Hypothalamus (tissue), 51 donors: Measurements from ENCODE around the gene AIRE.
"Not testable (repeated sequence)": the region's sequence is repeated elsewhere in the genome, so short reads cannot be mapped to it uniquely, and the experiment has no call there.

Experiments used
- DNase-seq, 51 donors: peaks; one replicate each; lab custom pipeline; 2025; lab: John Stamatoyannopoulos, UW

AIRE gene

DNA sequence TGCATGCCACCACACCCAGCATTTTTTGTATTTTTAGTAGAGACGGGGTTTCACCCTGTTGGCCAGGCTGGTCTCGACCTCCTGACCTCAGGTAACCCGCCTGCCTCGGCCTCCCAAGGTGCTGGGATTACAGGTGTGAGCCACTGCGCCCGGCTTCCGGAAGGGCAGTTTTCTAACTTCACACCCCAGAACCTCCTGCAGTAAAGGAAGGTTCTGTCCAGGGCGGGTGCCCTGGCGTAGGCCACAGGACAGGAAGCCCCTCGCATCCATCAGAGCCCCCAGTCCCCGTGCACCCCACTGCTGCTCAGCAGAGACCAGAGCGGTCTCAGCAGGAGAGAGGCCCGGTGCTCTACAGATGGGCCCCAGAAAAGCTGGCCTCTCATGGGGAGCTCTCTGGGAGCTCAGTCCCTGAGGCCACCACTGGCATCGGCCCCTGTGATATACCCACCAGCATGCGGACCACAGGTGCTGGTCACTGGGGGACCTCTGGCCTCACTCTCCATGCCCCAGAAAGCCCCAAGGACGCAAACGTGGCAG, 19.9 kb upstream of the AIRE start:
- no peak for DNase-seq

DNA sequence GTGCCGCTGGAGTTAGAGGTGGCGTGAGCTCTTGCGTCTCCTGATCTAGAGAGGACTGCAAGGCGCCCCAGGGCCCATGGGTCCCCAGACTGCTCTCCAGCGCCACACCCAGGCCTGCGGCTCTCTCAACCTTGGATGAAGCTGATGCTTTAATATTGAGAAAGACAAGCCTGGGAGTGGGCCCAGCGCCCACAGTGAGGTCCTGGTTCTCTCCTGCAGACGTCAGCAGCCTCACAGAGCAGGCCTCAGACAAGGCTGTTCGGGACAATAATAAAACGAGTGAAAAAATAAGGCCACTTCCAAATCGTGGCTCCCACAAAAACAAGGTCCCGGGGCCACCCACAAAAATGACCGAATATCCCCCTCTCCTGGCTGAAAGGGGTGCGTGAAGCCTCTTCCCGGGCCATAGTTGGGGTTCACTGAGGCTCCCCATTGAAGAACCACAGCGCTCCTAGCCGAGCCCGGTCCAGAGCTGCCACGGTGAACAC, 18.0 kb upstream of the AIRE start:
- DNase-seq = peak in 5 of 51 donors; percentile 5 to 28 (median 9)

DNA sequence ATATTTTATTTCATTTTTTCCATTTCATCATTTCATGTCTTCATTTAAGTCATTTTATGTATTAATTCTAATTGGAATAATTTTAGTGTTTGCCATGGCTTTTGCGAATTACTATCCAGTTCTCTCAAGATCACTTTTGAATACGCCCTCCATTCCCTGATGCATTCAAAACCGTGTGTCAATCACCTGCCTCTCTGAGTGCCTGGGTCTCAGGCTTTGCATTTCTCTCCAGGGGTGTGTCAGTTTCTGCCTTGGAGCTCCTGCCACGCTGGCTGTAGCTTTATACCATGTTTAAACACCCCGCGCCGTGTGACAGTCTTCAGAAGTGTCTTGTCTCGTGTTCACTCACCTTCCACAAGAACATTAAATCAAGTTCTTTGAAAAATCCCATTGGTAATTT, 16.6 kb upstream of the AIRE start:
- no peak for DNase-seq

DNA sequence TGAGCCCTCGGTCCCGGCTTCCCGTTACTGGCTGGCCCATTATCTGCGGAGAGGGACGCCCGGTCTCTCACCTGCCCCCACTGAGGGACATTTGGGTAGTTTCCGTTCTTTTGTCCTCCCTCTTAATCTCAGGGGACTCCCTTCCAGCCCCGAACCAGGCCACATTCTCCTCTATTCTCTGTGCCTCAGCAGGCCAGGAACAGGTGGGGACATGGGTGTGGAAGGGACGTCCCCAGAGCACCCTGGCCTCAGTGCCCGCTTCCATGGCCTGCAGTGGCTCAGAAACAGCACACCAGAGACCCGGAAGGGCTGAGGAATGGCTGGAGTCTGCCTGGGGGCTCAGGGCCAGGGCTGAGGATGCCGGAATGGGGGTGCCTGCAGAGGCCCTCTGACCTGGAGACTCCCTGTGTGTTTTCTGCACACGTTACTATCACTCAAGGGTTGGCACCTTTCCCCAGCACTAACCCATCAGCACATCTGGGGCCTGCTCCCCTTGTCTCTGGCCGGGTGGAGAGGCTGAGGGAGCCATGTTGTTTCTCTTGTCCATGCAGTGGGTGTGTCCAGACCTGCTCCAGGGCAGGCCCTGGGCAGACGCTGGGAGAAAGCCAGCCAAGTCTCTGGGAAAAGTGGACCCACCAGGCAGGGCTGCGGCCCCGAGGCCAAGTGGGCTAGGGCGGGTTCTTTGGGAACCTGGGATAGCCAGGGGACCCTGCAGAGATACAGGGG, 14.0 kb upstream of the AIRE start:
- DNase-seq = no peak

DNA sequence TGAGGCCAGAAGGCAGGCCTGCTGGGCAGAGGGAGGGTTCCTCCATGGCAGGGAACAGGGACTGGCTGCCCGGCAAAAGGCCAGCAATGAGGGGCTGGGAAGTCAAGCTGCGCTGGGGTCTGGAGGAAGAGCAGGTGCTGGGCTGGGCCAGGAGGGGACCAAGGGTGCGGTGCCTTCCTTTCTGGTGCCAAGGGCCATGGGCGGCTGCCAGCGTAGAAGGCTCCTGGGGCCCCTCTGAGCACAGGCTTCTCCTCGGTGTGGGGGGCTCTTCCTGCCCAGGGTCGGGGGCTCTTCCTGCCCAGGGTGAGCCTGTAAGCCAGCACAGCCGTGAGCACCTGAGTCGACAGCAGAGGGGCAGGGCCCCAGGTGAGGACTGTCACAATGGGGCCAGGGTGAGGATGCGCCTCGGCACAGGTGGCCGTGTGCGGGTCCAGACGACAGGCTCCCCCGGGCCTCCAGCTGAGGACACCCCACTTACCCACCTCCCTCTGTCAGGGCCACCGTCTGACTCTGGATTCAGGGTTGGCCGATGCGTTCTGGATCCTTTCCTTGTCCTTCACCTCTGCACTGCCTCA, 13.3 kb upstream of the AIRE start:
- no peak for DNase-seq

DNA sequence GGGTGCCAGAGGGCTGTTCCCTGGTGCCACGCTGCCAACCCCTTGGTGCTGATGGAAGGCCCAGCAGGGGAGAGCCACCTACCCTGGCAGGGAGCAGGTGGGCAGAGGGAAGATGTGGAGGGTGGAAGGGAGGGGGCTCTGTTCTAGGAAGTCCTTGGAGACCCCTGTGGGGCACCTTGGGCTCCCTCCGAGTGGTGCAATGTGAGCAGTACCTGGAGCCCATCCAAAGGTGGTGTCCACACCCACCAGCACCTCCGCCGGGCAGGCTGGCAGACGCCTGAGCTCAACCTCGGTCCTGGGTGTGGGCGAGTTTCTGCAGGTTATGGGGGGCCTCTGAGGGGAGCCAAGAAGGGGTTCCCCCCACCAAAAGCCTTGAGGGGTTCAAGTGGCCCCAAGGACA, 12.6 kb upstream of the AIRE start:
- DNase-seq = no peak

DNA sequence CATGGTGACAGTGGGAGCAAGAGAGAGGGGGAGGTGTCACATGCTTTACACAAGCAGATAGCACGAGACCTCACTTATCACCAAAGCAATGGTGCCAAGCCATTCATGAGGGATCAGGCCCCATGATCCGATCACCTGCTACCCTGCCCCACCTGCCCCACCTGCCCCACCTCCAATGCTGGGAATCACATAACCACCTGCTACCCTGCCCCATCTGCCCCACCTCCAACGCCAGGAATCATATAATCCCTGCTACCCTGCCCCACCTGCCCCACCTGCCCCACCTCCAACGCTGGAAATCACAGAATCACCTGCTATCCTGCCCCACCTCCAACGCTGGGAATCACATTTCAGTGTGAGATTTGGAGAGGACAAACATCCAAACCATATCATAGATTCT, 10.6 kb upstream of the AIRE start:
- DNase-seq = no peak

DNA sequence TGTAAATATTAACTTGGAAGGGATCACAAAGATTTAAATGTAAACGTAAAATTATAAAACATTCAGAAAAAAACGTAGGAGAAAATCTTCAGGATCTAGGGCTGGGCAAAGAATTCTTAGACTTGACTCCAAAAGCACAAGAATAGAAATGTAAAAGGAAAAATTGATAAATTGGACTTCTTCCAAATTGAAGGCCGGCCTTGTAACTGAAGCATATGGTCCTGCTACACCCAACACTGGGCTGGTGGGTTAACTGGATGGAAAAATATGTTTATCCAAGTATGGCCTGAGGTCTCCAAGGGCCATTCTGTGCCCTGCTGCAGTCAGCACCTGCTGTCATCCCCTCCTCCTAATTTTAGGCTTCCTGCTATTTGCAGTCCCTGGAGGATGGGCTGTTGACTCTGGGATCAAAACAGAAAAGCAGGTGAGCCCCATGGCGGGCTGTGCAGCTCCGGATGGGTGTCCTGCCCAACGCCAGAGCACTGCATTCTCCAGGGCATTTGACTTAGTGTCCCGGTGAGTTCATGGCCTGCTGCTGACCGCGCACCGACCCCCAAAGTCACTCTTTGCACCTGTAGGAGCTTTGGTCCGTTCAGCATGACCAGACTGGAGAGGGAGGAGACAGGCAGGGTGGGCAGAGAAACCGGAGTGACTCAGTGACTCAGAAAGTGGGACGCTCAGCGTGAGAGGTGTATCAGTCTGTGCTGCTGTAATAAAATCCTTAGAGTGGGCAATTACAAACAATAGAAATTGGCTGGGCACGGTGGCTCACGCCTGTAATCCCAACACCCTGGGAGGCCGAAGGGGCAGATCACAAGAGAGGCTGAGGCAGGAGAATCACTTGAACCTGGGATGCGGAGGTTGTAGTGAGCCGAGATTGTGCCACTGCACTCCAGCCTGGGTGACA, 6.1 kb upstream of the AIRE start:
- DNase-seq = peak in 1 of 51 donors; percentile 10

DNA sequence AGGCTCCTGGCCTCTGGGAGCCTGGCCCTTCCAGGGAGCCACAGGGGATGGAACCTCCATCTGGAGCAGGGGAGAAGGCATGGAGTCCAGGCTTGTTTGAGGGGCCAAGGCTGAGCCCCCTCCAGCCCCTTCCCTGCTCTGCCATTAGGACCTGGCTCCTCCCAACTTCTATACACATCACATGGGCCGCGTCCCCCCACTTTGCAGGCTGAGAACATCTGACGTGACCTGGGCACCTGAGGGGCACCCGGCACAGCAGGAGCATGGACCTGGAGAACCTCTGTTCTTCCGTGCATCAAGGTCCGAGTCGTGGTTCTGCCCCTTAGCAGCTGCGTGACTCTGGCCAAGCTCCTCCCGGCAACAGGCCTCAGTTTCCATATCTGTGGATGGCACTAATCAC, 3.9 kb upstream of the AIRE start:
- DNase-seq = no peak

DNA sequence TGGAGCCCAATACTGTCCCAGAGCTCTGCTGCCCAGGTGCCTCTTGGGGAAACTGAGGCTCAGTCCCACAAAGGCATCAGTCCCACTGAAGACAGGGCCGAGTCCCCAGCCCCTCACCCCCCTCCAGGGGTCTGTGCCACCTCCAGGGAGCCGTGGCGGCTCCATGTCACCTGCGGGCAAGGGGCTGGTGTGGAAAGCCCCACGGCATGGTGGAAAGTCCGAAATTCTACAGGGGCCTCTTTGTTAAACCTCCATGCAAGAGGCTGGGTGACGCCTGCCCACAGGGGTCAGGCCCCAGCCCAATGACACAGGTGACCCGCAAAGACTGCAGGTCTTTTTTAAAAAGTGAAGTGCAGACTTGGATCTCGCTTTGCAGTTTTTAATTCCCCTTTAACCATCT, 3.3 kb upstream of the AIRE start:
- DNase-seq = no peak

DNA sequence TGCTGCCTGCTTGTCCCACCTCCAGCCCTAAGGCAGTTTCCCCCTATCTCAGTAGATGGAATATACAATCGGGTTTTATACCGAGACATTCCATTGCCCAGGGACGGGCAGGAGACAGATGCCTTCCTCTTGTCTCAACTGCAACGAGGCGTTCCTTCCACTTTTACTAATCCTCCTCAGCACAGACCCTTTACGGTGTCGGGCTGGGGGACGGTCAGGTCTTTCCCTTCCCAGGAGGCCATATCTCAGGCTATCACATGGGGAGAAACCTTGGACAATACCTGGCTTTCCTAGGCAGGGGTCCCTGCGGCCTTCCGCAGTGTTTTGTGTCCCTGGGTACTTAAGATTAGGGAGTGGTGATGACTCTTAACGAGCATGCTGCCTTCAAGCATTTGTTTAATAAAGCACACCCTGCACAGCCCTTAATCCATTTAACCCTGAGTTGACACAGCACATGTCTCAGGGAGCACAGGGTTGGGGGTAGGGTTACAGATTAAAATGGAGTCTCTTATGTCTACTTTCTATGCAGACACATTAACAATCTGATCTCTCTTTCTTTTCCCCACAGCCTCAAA, 2.4 kb upstream of the AIRE start:
- DNase-seq = not testable (repeated sequence)

DNA sequence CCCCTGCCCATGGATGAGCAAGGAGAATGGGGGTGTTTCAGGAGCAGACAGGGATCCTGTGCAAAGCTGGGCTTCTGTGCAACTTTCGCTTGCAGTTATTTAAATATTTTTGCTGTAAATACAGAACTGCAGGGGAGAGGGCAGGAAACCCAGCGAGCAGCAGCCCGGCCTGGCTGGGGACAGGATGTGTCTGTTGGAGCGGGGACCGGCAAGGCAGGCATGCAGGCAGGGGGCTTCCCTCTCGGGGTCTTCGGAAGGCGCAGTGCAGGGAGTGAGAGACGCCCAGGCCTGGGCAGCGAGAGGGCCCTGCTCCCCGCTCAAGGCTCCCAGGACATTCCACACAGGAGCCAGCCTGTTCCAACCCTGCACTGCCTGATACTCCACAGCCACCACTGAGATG, 1.7 kb upstream of the AIRE start:
- no peak for DNase-seq

DNA sequence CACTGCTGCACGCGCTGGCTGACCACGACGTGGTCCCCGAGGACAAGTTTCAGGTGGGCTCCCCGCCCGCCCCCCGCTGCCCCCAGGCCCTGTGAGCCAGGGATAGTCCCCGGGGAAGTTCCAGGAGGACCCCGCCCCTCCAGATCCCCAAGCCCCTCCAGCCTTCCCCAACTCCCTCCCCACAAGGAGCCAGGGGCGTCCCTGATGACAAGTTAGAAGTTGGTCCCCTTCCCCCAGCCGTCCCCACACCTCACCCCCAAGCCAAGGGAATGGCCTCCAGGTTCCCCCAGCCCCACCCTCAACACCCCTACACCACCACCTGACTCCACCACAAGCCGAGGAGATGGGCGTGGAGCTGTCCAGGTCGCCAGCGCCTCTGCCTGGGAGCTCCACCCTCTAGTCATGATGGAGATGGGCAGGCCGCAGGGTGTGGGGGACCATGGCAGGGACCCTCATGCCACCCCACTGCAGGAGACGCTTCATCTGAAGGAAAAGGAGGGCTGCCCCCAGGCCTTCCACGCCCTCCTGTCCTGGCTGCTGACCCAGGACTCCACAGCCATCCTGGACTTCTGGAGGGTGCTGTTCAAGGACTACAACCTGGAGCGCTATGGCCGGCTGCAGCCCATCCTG, 525 bp downstream of the AIRE start:
- DNase-seq = no peak

DNA sequence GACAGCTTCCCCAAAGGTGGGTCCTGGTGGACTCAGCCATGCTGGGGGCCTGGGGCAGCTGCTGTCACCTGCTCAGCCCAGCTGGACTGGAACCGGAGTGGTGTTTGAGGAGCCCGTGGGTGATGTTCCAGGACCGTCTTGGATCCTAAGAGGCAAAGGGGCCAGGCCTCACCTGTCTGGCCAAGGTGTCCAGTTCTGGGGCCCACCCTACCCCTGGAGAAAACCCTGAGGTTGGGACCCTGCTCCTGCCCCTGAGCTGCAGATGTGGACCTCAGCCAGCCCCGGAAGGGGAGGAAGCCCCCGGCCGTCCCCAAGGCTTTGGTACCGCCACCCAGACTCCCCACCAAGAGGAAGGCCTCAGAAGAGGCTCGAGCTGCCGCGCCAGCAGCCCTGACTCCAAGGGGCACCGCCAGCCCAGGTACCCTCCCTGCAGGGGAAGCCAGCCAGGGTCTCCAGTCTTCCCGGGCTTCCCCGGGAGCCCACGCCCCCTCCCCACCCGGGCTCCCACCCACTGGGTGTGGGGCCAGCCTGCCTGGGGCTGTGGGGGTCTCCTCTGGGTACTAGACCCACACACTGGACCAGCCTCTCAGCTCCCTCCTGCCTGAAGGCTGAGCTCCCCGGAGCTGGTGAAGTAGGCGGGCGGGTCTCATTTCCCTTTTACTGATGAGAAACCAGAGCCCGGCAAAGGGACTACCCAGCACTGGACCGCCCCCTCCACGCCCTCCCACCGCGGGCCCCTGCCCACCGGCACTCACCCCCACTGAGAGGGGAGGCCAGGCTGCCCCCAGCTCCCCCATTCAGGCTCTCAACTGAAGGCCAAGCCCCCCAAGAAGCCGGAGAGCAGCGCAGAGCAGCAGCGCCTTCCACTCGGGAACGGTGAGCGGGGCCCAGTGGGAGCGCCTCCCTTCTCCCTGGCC, 1.3 kb downstream of the AIRE start:
- DNase-seq = no peak

DNA sequence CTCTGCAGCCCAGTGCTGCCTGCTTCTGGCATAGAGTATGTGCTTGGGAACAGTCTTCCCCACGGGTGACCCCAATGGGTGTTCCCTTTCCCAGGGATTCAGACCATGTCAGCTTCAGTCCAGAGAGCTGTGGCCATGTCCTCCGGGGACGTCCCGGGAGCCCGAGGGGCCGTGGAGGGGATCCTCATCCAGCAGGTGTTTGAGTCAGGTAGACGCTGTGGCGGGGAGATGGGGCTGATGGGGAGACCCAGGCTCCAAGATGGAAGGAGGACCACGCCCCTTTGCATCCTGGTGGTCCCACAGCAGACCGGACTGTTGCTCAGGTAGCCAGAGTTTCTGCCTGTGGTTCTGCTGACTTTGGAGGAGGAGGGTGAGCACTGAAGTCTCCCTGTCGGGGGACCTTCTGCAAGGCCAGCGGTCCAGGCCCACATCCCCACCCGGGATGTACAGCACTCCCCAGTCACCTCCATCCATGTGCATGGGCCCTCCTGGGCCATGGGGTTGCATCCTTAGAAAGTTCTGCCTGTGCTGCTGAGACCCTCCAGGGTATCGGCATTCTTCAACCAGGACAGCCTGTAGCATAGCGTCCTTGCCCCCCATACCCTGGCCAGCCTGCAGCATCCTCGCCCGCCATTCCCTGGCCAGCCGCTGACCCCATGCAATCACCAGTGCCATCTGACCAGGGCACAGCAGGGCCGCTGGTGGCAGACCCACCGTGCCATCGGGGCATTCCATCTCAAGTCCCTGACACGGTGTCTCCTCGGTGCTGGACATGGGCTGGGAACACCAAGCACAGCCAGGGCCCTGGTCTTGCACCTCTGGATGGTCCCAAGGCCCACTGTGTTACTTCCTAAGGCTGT, 2.8 kb downstream of the AIRE start:
- DNase-seq = no peak

DNA sequence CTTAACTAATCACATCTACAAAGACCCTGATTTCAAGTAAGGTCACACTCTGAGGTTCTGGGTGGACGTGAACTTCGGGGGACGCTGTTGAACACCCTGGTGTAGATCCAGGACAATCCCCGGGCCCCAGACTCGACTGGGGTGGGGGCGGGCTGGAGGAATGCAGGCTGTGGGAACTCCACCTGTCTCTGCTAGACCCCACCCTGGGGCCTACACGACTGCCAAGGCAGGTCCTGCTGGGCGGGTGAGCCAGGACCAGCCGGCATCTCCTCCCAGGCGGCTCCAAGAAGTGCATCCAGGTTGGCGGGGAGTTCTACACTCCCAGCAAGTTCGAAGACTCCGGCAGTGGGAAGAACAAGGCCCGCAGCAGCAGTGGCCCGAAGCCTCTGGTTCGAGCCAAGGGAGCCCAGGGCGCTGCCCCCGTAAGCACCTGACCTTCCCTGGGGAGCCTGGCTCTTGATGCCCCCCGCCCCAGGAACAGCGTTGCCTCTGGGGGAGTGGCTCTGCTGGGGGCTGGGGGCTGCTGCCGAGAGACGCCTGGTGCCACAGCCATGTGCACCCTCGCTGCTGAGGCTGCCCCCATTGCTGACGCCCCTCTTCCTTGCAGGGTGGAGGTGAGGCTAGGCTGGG, 3.8 kb downstream of the AIRE start:
- DNase-seq = no peak

DNA sequence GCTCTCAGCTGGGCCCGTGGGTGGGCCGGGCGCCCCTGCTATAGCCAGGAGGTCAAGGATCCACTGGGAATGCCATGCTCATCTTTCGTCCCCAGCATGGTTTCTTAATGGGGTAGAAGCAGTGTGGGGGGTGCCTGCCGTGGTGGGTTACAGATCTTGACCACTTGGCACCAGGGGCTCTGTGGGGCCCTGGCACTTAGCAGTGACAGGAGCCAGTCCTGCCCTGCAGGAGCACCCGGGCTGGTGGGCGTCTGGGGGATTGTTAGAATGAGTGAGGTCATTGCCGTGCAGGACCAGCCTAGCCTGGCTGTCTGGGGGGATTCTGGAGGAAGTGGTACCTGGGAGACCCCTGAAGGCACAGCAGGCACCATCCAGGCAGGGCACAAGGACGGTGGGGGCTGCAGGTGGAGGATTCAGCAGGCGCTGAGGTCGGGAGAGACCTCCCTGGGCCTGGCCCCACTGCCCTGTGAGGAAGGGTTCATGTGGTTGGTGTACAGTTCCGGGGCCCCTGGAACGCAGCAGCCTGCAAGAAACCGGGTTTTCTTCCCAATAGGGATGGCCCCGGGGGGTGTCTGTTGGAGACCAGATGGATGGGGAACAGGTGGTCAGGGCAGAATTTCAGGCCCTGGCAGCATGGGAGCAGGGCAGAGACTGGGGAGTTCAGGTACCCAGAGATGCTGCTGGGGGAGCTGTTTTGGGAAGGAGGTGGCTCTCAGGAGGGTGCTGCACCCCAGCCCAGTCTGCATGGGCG, 4.8 kb downstream of the AIRE start:
- DNase-seq = no peak
